ENCODE measurements around the gene AACS. TPM values are rescaled to one million over a fixed set of nuclear protein-coding genes. Genes with fewer than 3 reads are reported as not detected.

The AACS gene
- total and polyA plus RNA-seq, 2 of the 13 experiments (the other 11 are each of a cell fraction or from before 2014, with no cell fraction given), result 23.3 to 28.8 TPM

GRCh38 chr12:125145196-125145595 is 80.0 kb downstream of the AACS start (continued):
- TF ChIP-seq, protein P1, sequence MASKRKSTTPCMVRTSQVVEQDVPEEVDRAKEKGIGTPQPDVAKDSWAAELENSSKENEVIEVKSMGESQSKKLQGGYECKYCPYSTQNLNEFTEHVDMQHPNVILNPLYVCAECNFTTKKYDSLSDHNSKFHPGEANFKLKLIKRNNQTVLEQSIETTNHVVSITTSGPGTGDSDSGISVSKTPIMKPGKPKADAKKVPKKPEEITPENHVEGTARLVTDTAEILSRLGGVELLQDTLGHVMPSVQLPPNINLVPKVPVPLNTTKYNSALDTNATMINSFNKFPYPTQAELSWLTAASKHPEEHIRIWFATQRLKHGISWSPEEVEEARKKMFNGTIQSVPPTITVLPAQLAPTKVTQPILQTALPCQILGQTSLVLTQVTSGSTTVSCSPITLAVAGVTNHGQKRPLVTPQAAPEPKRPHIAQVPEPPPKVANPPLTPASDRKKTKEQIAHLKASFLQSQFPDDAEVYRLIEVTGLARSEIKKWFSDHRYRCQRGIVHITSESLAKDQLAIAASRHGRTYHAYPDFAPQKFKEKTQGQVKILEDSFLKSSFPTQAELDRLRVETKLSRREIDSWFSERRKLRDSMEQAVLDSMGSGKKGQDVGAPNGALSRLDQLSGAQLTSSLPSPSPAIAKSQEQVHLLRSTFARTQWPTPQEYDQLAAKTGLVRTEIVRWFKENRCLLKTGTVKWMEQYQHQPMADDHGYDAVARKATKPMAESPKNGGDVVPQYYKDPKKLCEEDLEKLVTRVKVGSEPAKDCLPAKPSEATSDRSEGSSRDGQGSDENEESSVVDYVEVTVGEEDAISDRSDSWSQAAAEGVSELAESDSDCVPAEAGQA (IDR thresholded peaks at IDR 0.05; ENCODE audit: low read depth), result no peak
- TF ChIP-seq, protein P1 (CRISPR knock-in tag; IDR thresholded peaks at IDR 0.05; ENCODE audit: borderline replicate concordance), result no peak
- TF ChIP-seq GATA4 (IDR thresholded peaks at IDR 0.05; ENCODE audit: borderline replicate concordance, low read depth) (no peak), USF2 (IDR thresholded peaks at IDR 0.05; ENCODE audit: low read depth, low read length) (no peak), USF2 (CRISPR knock-in tag; IDR thresholded peaks at IDR 0.05; ENCODE audit: borderline replicate concordance) (no peak), SALL1 (CRISPR knock-in tag; IDR thresholded peaks at IDR 0.05) (no peak), HOXA3 (CRISPR knock-in tag; IDR thresholded peaks at IDR 0.05) (no peak), MXI1 (IDR thresholded peaks at IDR 0.05; ENCODE audit: borderline replicate concordance, low read depth, low read length) (no peak)
